KOPT-K1 (cell line): ENCODE data around the gene VN1R2.
"Not testable (repeated sequence)": the region's sequence is repeated elsewhere in the genome, so short reads cannot be mapped to it uniquely, and the experiment has no call there.

Experiments used
- H3K27ac ChIP-seq: fragments of 200-600 bp; sonication (generic); 2 replicates; pipeline ENCODE4 v1.5.1; 2016; ENCODE audit warnings: antibody characterized with exemption, mild to moderate bottlenecking, low read depth, low read length; ENCODE audit not compliant: poor library complexity, severe bottlenecking
- H3K36me3 ChIP-seq: fragments of 200-600 bp; sonication (generic); 2 replicates; pipeline ENCODE4 v1.5.1; 2017; ENCODE audit warnings: antibody characterized with exemption, mild to moderate bottlenecking, low read length, moderate library complexity; ENCODE audit not compliant: insufficient read depth
- H3K9me3 ChIP-seq: fragments of 200-600 bp; sonication (generic); 2 replicates; pipeline ENCODE4 v1.5.1; 2017; ENCODE audit warnings: antibody characterized with exemption, low read length, mild to moderate bottlenecking; ENCODE audit not compliant: insufficient read depth, poor library complexity, severe bottlenecking

VN1R2 gene, protein sequence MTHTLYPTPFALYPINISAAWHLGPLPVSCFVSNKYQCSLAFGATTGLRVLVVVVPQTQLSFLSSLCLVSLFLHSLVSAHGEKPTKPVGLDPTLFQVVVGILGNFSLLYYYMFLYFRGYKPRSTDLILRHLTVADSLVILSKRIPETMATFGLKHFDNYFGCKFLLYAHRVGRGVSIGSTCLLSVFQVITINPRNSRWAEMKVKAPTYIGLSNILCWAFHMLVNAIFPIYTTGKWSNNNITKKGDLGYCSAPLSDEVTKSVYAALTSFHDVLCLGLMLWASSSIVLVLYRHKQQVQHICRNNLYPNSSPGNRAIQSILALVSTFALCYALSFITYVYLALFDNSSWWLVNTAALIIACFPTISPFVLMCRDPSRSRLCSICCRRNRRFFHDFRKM

DNA sequence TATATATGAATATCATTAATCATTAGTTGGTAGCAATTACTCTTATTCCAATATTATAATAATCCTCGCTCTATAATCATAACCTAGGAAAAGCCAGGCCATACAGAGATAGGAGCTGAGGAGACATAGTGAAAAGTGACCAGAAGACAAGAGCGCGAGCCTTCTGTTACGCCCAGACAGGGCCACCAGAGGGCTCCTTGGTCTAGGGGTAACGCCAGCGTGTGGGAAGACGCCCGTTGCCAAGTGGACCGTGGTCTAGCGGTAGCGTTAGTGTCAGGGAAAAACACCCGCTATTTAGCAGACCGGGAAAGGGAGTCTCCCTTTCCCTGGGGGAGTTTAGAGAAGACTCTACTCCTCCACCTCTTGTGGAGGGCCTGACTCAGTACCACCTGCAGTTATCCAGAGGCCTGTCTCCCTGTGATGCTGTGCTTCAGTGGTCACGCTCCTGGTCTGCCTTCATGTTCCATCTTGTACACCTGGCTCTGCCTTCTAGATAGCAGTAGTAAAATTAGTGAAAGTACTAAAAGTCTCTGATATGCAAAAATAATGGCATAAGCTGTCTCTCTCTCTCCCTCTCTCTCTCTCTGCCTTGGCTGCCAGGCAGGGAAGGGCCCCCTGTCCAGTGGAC, at the start of gene VN1R2:
TSS of gene VN1R2 (plus strand) at position 578 of the 628 bp plus-strand sequence. CDS start 84 bp downstream, outside the sequence.
- H3K27ac ChIP-seq, H3K36me3 ChIP-seq: not testable (repeated sequence)
- peaks cover 32% of the 10 kb centered on the region for H3K9me3 ChIP-seq

DNA sequence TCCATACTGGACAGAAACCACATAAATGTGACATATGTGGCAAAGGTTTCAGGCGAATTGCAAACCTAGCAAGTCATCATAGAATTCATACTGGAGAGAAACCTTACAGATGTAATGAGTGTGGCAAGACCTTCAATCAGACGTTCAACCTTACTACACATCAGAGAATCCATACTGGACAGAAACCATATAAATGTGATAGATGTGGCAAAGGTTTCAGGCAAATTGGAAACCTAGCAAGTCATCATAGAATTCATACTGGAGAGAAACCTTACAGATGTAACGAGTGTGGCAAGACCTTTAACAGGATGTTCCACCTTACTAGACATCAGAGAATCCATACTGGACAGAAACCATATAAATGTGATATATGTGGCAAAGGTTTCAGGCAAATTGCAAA, 46.5 kb upstream of the VN1R2 start:
- not testable (repeated sequence) for H3K27ac ChIP-seq
- Histone ChIP-seq H3K36me3 (peaks cover 32% of the 10 kb centered on the region), H3K9me3 (peaks cover 98% of the 10 kb centered on the region)

DNA sequence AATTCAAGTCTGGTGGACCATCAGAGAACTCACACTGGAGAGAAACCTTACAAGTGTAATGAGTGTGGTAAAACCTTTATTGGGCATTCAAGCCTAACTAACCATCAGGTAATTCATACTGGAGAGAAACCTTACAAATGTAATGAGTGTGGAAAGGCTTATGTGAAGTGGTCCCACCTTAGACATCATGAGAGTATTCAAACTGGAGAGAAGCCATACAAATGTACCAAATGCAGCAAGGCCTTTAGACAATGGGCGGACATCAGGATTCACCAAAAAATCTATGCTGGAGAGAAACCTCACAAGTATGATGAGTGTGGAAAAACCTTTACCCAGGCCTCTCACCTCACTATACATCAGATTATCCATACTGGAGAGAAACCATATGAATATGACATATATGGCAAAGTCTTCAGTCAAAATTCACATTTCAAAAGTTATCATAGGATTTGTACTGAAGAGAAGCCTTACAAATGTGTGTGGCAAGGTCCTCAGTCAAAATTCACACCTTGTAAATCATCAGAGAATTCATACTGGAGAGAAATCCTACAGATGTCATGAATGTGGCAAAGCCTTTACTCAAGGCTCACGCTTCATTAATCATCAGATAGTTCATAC, 45.3 kb upstream of the VN1R2 start:
- Histone ChIP-seq H3K36me3 (peaks cover 32% of the 10 kb centered on the region), H3K27ac (no peak overlapping the region), H3K9me3 (peaks cover 99% of the 10 kb centered on the region)

DNA sequence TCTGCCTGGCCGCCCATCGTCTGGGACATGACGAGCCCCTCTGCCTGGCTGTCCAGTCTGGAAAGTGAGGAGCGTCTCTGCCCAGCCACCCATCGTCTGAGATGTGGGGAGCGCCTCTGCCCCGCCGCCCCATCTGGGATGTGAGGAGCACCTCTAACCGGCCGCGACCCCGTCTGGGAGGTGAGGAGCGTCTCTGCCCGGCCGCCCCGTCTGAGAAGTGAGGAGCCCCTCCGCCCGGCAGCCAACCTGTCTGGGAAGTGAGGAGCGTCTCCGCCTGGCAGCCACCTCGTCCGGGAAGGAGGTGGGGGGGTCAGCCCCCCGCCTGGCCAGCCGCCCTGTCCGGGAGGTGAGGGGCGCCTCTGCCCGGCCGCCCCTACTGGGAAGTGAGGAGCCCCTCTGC, 35.4 kb upstream of the VN1R2 start:
- not testable (repeated sequence) for H3K36me3 ChIP-seq
- peaks cover 61% of the 10 kb centered on the region for H3K9me3 ChIP-seq

DNA sequence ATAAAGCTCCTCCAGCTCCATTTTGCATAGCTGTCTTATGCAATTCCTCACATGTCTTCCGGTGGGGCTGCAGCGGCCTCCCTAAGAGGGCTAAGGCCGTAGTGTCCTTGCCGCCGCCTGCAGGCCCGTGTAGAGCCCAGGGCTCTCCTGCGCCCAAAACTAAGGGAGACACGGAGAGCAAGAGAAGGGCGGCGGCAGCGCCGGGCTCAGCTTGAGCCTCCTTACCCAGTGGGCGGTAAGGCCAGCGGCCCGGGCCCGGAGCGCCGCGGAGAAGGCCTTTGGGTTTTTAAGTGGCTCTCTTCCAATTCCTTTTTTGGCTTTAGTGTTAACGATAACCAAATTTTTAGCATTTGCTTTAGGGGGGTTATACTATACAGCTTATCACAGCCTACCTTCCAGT, 33.5 kb upstream of the VN1R2 start:
- H3K27ac ChIP-seq: no peak overlapping the region
- H3K9me3 ChIP-seq: peaks cover 62% of the 10 kb centered on the region
- H3K36me3 ChIP-seq: no peaks in the 10 kb centered on the region

More for the DNA sequence above, 35.4 kb upstream of the VN1R2 start:
- H3K27ac ChIP-seq: not testable (repeated sequence)

DNA sequence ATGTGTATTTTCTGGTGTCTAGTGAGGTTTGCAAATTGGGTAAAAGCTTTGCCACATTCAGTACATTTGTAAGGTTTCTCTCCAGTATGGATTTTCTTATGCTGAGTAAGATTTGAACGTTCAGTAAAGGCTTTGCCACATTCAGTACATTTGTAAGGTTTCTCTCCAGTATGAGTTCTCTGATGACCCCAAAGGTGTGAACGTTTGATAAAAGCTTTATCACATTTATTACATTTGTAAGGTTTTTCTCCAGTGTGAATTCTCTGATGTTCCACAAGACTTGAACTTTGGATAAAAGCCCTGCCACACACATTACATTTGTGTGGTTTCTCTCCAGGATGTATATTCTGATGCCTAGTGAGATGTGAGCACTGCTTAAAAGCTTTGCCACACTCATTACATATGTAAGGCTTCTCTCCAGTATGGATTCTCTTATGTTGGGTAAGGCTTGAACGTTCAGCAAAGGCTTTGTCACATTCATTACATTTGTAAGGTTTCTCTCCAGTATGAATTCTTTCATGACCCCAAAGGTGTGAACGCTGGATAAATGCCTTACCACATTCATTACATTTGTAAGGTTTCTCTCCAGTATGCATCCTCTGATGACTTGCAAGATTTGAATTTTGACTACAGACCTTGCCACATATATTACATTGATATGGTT, 20.8 kb upstream of the VN1R2 start:
- peaks cover 98% of the 10 kb centered on the region for H3K9me3 ChIP-seq

DNA sequence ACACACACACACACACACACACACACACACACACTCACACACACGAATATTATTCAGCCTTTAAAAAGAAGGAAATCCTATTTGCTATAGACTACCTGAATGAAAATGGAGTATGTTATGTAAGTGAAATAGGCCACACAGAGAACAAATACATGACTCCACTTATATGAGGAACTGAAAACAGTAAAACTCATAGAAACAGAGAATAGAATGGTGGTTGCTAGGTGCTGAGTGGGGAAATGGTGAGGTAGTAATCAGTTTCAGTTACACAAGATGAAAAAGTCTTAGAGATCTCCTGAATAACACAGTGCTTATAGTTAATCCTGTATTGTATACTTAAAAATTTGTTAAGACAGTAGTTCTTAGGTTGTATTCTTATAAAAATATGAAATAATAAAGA, 11.6 kb upstream of the VN1R2 start:
- Histone ChIP-seq H3K27ac (no peak overlapping the region), H3K36me3 (peaks cover 29% of the 10 kb centered on the region), H3K9me3 (peaks cover 59% of the 10 kb centered on the region)

More for the DNA sequence above, 20.8 kb upstream of the VN1R2 start:
- Histone ChIP-seq H3K27ac (no peak overlapping the region), H3K36me3 (peaks cover 25% of the 10 kb centered on the region)

DNA sequence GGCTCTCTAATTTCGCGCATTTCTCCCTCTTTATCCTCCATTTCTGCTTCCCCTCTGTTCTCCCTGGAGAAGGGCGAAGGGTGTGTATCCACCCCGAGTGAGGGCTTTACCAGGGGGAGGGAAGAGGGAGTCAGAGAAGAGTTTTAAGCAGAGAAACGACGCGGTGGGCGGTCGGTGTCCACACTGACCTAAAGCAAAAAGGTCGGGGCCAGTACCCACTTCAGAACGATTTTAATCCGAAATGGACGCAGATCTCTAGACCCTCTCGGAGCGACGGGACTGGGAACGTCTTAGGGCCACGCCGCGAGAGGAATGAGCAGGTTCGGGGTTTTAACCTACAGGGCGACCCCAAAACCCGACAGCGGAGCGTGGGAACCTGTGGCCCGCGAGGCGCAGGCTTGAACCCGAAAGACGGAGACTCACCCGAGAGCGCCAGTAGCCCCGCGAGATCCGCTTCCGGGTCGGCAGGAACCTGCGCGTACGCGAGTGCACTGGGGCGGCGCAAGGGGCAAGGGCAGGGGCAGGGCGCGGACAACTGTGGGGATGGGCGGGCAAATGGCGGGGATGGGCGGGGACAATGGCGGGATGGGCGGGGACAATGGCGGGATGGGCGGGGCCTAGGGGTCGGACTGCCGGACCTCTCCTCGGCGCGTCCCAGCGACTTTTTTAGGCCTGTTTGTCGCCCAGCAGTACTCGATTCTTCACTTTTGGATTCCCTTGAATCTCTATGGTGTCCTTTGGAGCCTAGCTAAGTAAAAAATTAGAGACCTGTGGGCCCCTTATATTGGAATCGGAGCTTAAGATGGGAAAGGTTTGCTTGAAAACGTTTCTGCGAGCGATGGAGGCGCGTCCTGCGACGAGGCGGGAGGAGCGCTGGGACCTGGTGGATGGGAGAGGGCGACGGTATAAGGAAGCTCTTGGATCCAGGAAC, 3.4 kb upstream of the VN1R2 start, which contains the start of gene ZNF677:
TSS of gene ZNF677 (minus strand) at position 463 of the 931 bp plus-strand sequence. CDS start 3,323 bp downstream, outside the sequence.
- Histone ChIP-seq H3K9me3 (peaks cover 56% of the 10 kb centered on the region), H3K36me3 (peaks cover 10% of the 10 kb centered on the region; the same call in 1 of the 2 replicates), H3K27ac (peak within 1 kb of the TSS; percentile 44)

DNA sequence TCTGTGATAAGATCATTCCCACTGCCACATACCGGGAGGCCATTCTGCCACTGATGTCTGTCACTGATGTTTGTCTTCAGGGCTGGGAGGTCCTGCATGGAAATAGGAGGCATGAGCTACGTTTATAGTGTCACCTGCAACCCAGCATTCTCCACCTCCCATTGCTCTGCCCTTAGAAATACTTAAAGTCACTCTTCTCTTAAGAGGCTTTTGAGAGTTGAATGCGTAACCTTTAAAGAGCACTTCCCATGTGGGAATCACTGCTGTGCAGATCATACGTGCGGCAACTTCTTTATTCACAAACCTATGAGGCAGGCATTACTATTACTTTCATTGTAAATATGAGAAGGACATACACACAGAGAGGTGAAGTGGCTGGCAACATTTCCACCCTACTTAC, 9.5 kb downstream of the VN1R2 start, which contains the start of gene VN1R4:
TSS of gene VN1R4 (minus strand) at position 101 of the 400 bp plus-strand sequence. CDS start at position 43, 58 bp downstream.
- H3K9me3 ChIP-seq: peaks cover 15% of the 10 kb centered on the region
- not testable (repeated sequence) for H3K27ac ChIP-seq, H3K36me3 ChIP-seq

DNA sequence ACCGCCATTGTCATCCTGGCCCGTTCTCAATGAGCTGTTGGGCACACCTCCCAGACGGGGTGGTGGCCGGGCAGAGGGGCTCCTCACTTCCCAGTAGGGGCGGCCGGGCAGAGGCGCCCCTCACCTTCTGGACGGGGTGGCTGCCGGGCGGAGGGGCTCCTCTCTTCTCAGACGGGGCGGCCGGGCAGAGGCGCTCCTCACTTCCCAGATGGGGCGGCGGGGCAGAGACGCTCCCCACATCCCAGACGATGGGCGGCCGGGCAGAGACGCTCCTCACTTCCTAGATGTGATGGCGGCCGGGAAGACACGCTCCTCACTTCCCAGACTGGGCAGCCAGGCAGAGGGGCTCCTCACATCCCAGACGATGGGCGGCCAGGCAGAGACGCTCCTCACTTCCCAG, 11.8 kb downstream of the VN1R2 start:
- H3K27ac ChIP-seq, H3K36me3 ChIP-seq: not testable (repeated sequence)
- peaks cover 15% of the 10 kb centered on the region for H3K9me3 ChIP-seq

DNA sequence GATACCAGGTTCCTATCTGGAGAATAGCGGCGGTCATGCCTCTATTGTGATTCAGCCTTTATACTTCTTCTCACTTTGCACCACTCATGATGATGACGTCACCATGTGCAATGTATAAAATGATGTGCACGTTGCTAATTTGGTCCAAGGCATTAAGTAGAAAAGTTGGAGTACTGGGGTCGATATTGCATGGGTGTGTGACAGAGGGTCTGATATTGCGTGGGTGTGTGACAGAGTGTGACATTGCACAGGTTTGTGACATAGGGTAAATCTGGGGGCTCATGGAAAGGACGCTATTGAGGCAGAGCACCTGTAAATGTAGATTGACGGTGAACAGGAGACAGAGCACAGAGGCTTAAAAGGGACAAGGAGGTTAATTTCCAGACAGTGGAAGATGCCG, 14.0 kb downstream of the VN1R2 start:
- H3K9me3 ChIP-seq: peaks cover 15% of the 10 kb centered on the region

DNA sequence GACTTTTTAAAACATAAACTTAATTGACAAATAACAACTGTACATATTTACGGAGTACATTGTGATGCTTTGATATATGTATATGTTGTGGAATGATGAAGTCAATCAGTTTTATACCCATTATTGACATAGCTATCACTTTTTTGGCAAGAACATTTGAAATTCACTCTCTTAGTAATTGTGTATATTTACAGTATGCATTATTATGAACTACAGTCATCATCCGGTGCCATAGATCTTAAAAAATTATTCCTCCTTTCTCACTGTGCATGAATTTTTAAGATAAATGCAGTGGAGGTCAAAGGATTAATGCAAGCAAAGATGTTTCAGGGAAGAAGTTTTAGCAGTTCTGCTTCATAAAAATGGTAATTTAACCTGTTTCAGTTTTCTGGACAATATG, 17.4 kb downstream of the VN1R2 start:
- H3K27ac ChIP-seq: no peak overlapping the region
- no peaks in the 10 kb centered on the region for H3K36me3 ChIP-seq
- peaks cover 15% of the 10 kb centered on the region for H3K9me3 ChIP-seq

More for the DNA sequence above, 14.0 kb downstream of the VN1R2 start:
- Histone ChIP-seq H3K36me3 (no peaks in the 10 kb centered on the region), H3K27ac (no peak overlapping the region)

DNA sequence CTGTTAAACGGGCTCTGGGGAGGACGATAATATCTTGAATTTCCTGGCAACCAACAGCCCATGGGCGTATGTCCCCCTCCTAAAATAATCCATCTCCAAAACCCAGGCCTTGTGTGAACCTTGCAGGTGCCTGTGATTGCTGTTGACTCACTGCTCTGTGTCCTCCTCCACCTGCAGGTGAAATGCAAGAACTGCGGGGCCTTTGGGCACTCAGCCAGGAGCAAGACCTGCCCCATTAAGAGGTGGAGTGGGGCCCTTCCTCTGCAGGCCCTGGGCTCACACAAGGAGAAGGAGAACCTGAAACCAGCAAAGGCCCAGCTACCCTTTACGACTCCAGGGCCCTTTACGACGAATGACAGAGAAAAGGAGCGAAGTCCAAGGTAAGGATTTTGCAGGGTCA, 23.9 kb downstream of the VN1R2 start:
- H3K36me3 ChIP-seq, H3K9me3 ChIP-seq, H3K27ac ChIP-seq: not testable (repeated sequence)

DNA sequence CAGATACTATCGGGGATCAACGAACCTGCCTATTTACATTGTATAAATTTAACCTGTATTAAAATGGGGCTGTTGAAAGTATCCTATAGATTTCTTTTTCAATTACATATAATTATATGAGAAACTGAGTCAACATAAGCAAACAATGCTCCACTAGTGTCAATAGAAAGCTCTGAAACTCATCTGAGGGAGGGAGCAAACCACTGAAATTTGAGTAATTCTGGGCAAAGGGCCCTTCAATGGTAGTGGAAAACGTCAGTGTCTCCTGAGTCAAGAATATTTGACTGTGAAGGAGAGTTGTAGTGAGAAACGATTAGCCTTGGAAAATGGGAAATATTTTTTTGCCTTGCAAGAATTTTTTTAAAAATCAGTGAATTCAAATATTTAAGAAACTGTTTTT, 27.0 kb downstream of the VN1R2 start:
- Histone ChIP-seq H3K9me3 (peaks cover 3% of the 10 kb centered on the region), H3K36me3 (no peaks in the 10 kb centered on the region), H3K27ac (no peak overlapping the region)
